H9 (cell line): ENCODE results near the gene NME4. TPM values are rescaled to one million over a fixed set of nuclear protein-coding genes. Genes with fewer than 3 reads are reported as not detected.
A peak's percentile ranks its signal among the peaks of the same experiment; 100 is the strongest.

Source experiments
- DNase-seq: peaks from one replicate; pipeline ENCODE4 v3.0.0-alpha.2; 2017
- H2AFZ ChIP-seq: one replicate; pipeline ENCODE4 v1.6.1; 2013; ENCODE audit warnings: mild to moderate bottlenecking, low read length, control low read depth, moderate library complexity
- H2AK5ac ChIP-seq: 2 replicates; pipeline ENCODE4 v1.6.1; 2013; ENCODE audit warnings: low read length, control low read depth, mixed read lengths; ENCODE audit not compliant: insufficient read length
- H2BK120ac ChIP-seq: one replicate; pipeline ENCODE4 v1.6.1; 2013; ENCODE audit warnings: low read depth, mild to moderate bottlenecking, low read length, control low read depth, inconsistent platforms; ENCODE audit not compliant: poor library complexity, severe bottlenecking
- H2BK12ac ChIP-seq: 2 replicates; pipeline ENCODE4 v1.6.1; 2013; ENCODE audit warnings: low read length, control low read depth, mixed read lengths, low read depth; ENCODE audit not compliant: insufficient read length
- H2BK15ac ChIP-seq: 2 replicates; pipeline ENCODE4 v1.6.1; 2013; ENCODE audit warnings: low read depth, low read length, control low read depth
- H2BK20ac ChIP-seq: one replicate; pipeline ENCODE4 v1.6.1; 2013; ENCODE audit warnings: low read depth, mild to moderate bottlenecking, low read length, control low read depth, inconsistent platforms; ENCODE audit not compliant: poor library complexity, severe bottlenecking
- H2BK5ac ChIP-seq: 2 replicates; pipeline ENCODE4 v1.6.1; 2013; ENCODE audit warnings: low read length, control low read depth, mixed read lengths; ENCODE audit not compliant: insufficient read length
- H3K14ac ChIP-seq: 2 replicates; pipeline ENCODE4 v1.6.1; 2013; ENCODE audit warnings: low read length, control low read depth; ENCODE audit not compliant: insufficient read depth
- H3K18ac ChIP-seq: 2 replicates; pipeline ENCODE4 v1.6.1; 2013; ENCODE audit warnings: low read depth, mild to moderate bottlenecking, mixed read lengths, low read length, control low read depth; ENCODE audit not compliant: insufficient read length
- H3K23ac ChIP-seq: 2 replicates; pipeline ENCODE4 v1.6.1; 2013; ENCODE audit warnings: low read length, control low read depth, mixed read lengths, low read depth; ENCODE audit not compliant: insufficient read length
- H3K23me2 ChIP-seq: 2 replicates; pipeline ENCODE4 v1.6.1; 2013; ENCODE audit warnings: low read depth, mild to moderate bottlenecking, mixed read lengths, low read length, control low read depth; ENCODE audit not compliant: insufficient read length, poor library complexity, severe bottlenecking
- H3K27ac ChIP-seq: 2 replicates; pipeline ENCODE4 v1.5.1; 2013; ENCODE audit warnings: low read length, control low read depth, mixed read lengths, low read depth; ENCODE audit not compliant: insufficient read length
- H3K27me3 ChIP-seq: 2 replicates; pipeline ENCODE4 v1.6.1; 2013; ENCODE audit warnings: low read length, control low read depth, inconsistent platforms; ENCODE audit not compliant: insufficient read depth
- H3K4ac ChIP-seq: 2 replicates; pipeline ENCODE4 v1.6.1; 2013; ENCODE audit warnings: low read depth, mild to moderate bottlenecking, control low read depth, inconsistent platforms, low read length, moderate library complexity
- H3K4me1 ChIP-seq: 2 replicates; pipeline ENCODE4 v1.6.1; 2013; ENCODE audit warnings: low read length, control low read depth, inconsistent platforms; ENCODE audit not compliant: insufficient read depth
- H3K4me2 ChIP-seq: 2 replicates; pipeline ENCODE4 v1.6.1; 2013; ENCODE audit warnings: low read length, control low read depth, mixed read lengths; ENCODE audit not compliant: insufficient read length, insufficient read depth
- H3K56ac ChIP-seq: 2 replicates; pipeline ENCODE4 v1.6.1; 2013; ENCODE audit warnings: low read depth, mild to moderate bottlenecking, mixed read lengths, low read length, control low read depth; ENCODE audit not compliant: insufficient read length
- H3K79me1 ChIP-seq: 2 replicates; pipeline ENCODE4 v1.6.1; 2013; ENCODE audit warnings: low read depth, mild to moderate bottlenecking, moderate library complexity, low read length, control low read depth, inconsistent platforms; ENCODE audit not compliant: insufficient read depth, poor library complexity, severe bottlenecking
- H3K79me2 ChIP-seq: 2 replicates; pipeline ENCODE4 v1.6.1; 2013; ENCODE audit warnings: low read length, control low read depth, inconsistent platforms; ENCODE audit not compliant: insufficient read depth
- H3K9ac ChIP-seq: 2 replicates; pipeline ENCODE4 v1.6.1; 2013; ENCODE audit warnings: low read length, control low read depth, mixed read lengths; ENCODE audit not compliant: insufficient read length; ENCODE audit errors: extremely low read depth
- H3K9me3 ChIP-seq: one replicate; pipeline ENCODE4 v1.6.1; 2013; ENCODE audit warnings: low read depth, low read length, inconsistent platforms; ENCODE audit not compliant: control insufficient read depth
- H3T11ph ChIP-seq: one replicate; pipeline ENCODE4 v1.6.1; 2013; ENCODE audit warnings: mild to moderate bottlenecking, low read length, control low read depth, inconsistent platforms
- H4K20me1 ChIP-seq: one replicate; pipeline ENCODE4 v1.6.1; 2013; ENCODE audit not compliant: control insufficient read depth, insufficient read length, insufficient read depth
- H4K5ac ChIP-seq: 2 replicates; pipeline ENCODE4 v1.6.1; 2013; ENCODE audit warnings: low read depth, mild to moderate bottlenecking, mixed read lengths, low read length, control low read depth; ENCODE audit not compliant: insufficient read length
- H4K8ac ChIP-seq: replicated peaks from 2 replicates; pipeline ENCODE4 v1.6.1; 2013; ENCODE audit warnings: low read length, control low read depth, mixed read lengths, low read depth; ENCODE audit not compliant: insufficient read length
- H4K91ac ChIP-seq: 2 replicates; pipeline ENCODE4 v1.6.1; 2013; ENCODE audit warnings: low read depth, mild to moderate bottlenecking, moderate library complexity, mixed read lengths, low read length, control low read depth; ENCODE audit not compliant: insufficient read length
- H3K27ac Mint-ChIP-seq, 3 experiments: 2 replicates in 2 of 3; 3 replicates in 1 of 3; pipeline ENCODE4 v1.8.0; 2020 to 2021; ENCODE audit warnings: mixed read lengths in 3 of 3, mild to moderate bottlenecking in 1 of 3, moderate library complexity in 1 of 3
- H3K27me3 Mint-ChIP-seq: 2 replicates; pipeline ENCODE4 v1.8.0; 2021; ENCODE audit warnings: low read depth, mild to moderate bottlenecking, moderate library complexity, mixed read lengths
- H3K36me3 Mint-ChIP-seq, 3 experiments: 2 replicates in 2 of 3; 3 replicates in 1 of 3; pipeline ENCODE4 v1.8.0; 2020 to 2021; ENCODE audit warnings: low read depth in 3 of 3, mixed read lengths in 3 of 3; ENCODE audit not compliant: insufficient read depth in 1 of 3
- H3K4me1 Mint-ChIP-seq, 2 experiments: 2 replicates each; pipeline ENCODE4 v1.8.0; 2020; ENCODE audit warnings: mixed read lengths in 2 of 2
- H3K4me3 Mint-ChIP-seq, 2 experiments: 2 replicates in 1 of 2; 3 replicates in 1 of 2; pipeline ENCODE4 v1.8.0; 2020 to 2021; ENCODE audit warnings: mild to moderate bottlenecking in 2 of 2, mixed read lengths in 2 of 2, moderate library complexity in 1 of 2
- H3K9me3 Mint-ChIP-seq, 2 experiments: 2 replicates in 1 of 2; 3 replicates in 1 of 2; pipeline ENCODE4 v1.8.0; 2020; ENCODE audit warnings: mild to moderate bottlenecking in 2 of 2, mixed read lengths in 2 of 2, moderate library complexity in 1 of 2
- CTCF ChIP-seq: fragments of 200-600 bp; sonication (generic); conservative IDR thresholded peaks from 3 replicates; pipeline ENCODE4 v1.8.0; 2021; ENCODE audit warnings: antibody characterized with exemption, mild to moderate bottlenecking
- WGBS: extraction: QIAGEN DNeasy Blood & Tissue Kit; methylation state at CpG from one replicate; pipeline ENCODE4 v1.1.7; 2013; ENCODE audit warnings: missing lambda C conversion rate, low lambda C conversion rate, mixed read lengths; ENCODE audit not compliant: insufficient read length; ENCODE audit errors: extremely low coverage; 5-methylcytosine and 5-hydroxymethylcytosine counted together
- total RNA-seq: library from RNA; stranded (reverse); gene quantifications from 2 replicates; pipeline ENCODE4 v1.2.1, GENCODE V29; 2021

The NME4 gene
- total RNA-seq, 1 experiment from 2014 or later: 320 TPM

- Histone ChIP-seq H3K23ac (no peak overlapping the region), H2BK15ac (no peak overlapping the region), H2AK5ac (no peak overlapping the region), H3K9ac (no peak overlapping the region), H3K27ac (no peak overlapping the region), H3K4me2 (no peak overlapping the region), H3K79me1 (no peaks in the 10 kb centered on the region), H3K79me2 (no peaks in the 10 kb centered on the region), H4K5ac (no peak overlapping the region), H3K23me2 (no peaks in the 10 kb centered on the region), H3K4ac (no peak overlapping the region), H3K9me3 (no peaks in the 10 kb centered on the region), H4K91ac (no peak overlapping the region), H3K14ac (no peak overlapping the region), H2AFZ (no peak overlapping the region), H3K56ac (no peak overlapping the region), H4K20me1 (no peaks in the 10 kb centered on the region), H2BK12ac (no peak overlapping the region), H3K4me1 (no peaks in the 10 kb centered on the region), H2BK20ac (no peak overlapping the region), H4K8ac (no peak overlapping the region), H2BK120ac (no peak overlapping the region), H3K27me3 (no peaks in the 10 kb centered on the region), H3T11ph (no peak overlapping the region), H2BK5ac (no peak overlapping the region), H3K18ac (no peak overlapping the region)
- no peak for DNase-seq
- Mint-ChIP-seq H3K36me3 (peaks cover 7 to 64% (median 46%) of the 10 kb centered on the region in 3 experiments), H3K4me3 (peak overlapping the region; percentile 76 to 87), H3K27me3 (no peaks in the 10 kb centered on the region; the same call in 1 of the 2 replicates), H3K9me3 (no peaks in the 10 kb centered on the region), H3K27ac (peak overlapping the region in 2 of 3 experiments; percentile 44 to 86; a peak in 1 of 7 replicates), H3K4me1 (peaks cover 9 to 13% of the 10 kb centered on the region in 2 experiments)
- no CpG with 5 or more reads among the region's 10 CpGs for WGBS
- TF ChIP-seq CTCF: no peak
Measured at GRCh38 chr16:370979-371514, 26.0 kb upstream of the NME4 start.
